Activated T-helper 1 cell treated with anti-CD3 and anti-CD28 coated beads, Interleukin-12 subunit alpha, Interleukin-12 subunit beta, Interleukin-2, Interleukin-4 antibody, amounts not matched to agents 30 ng/mL and 10 ng/mL and 1 ng/mL, durations not matched to agents 14 hours and 24 hours and 36 hours (primary cell): Measurements from ENCODE around the gene BROX. TPM values are rescaled to one million over a fixed set of nuclear protein-coding genes. Genes with fewer than 3 reads are reported as not detected.
A peak's percentile ranks its signal among the peaks of the same experiment; 100 is the strongest.
"Not testable (repeated sequence)": the region's sequence is repeated elsewhere in the genome, so short reads cannot be mapped to it uniquely, and the experiment has no call there.

Source experiments
- DNase-seq: peaks from one replicate; pipeline ENCODE4 v3.0.0; 2021; ENCODE audit warnings: low spot score
- H3K27ac Mint-ChIP-seq: one replicate; pipeline ENCODE4 v1.8.0; 2021; ENCODE audit warnings: mild to moderate bottlenecking, mixed read lengths
- H3K27me3 Mint-ChIP-seq: one replicate; pipeline ENCODE4 v1.8.0; 2022; ENCODE audit warnings: mild to moderate bottlenecking, moderate library complexity, mixed read lengths; ENCODE audit not compliant: insufficient read depth
- H3K36me3 Mint-ChIP-seq: one replicate; pipeline ENCODE4 v1.8.0; 2021; ENCODE audit warnings: low read depth, mixed read lengths
- H3K4me1 Mint-ChIP-seq: one replicate; pipeline ENCODE4 v1.8.0; 2021; ENCODE audit warnings: low read depth, mixed read lengths
- H3K4me3 Mint-ChIP-seq: one replicate; pipeline ENCODE4 v1.8.0; 2021; ENCODE audit warnings: mild to moderate bottlenecking, moderate library complexity, mixed read lengths
- H3K9me3 Mint-ChIP-seq: one replicate; pipeline ENCODE4 v1.8.0; 2021; ENCODE audit warnings: mixed read lengths
- intact Hi-C: fragments of 100-400 bp; cut with micrococcal nuclease; formaldehyde crosslinking; loops from one replicate; pipeline ENCODE4 v1.15.1; 2024
- total RNA-seq: library from RNA; stranded (reverse); gene quantifications from 2 replicates; pipeline ENCODE4 v1.2.3, GENCODE V29; 2022

The BROX gene
- 37.4 and 38.2 TPM in 2 replicates for total RNA-seq

- intact Hi-C loops: loop anchor here (1.0 to 10.0 kb wide), 10 partner anchors 57 to 1645 kb away; partner anchors contain the start of genes CAPN2, CNIH4, DUSP10 and TAF1A
- Mint-ChIP-seq H3K27ac (peak within 1 kb of the TSS; percentile 99), H3K4me3 (peak within 1 kb of the TSS; percentile 94), H3K36me3 (peaks cover 23% of the 10 kb centered on the region), H3K27me3 (no peaks in the 10 kb centered on the region), H3K4me1 (peaks cover 54% of the 10 kb centered on the region), H3K9me3 (no peaks in the 10 kb centered on the region)
- DNase-seq: peak; percentile 92
Observed at GRCh38 chr1:222712253-222713090, at the start of gene BROX, which contains the start of gene AIDA. TSS of gene BROX (plus strand) at chr1:222712564. CDS start at chr1:222715700, 3,136 bp downstream. TSS of gene AIDA (minus strand) at chr1:222712491. CDS start at chr1:222712317, 174 bp downstream.

- Mint-ChIP-seq H3K9me3 (no peaks in the 10 kb centered on the region), H3K36me3 (peaks cover 52% of the 10 kb centered on the region), H3K27ac (no peak overlapping the region), H3K4me3 (no peak overlapping the region), H3K4me1 (peaks cover 13% of the 10 kb centered on the region), H3K27me3 (no peaks in the 10 kb centered on the region)
- intact Hi-C loops: no loop called here
- no peak for DNase-seq
Observed at GRCh38 chr1:222663431-222663934, 48.9 kb upstream of the BROX start.

GRCh38 chr1:222665964-222666363 is 46.4 kb upstream of the BROX start:
- intact Hi-C loops: no loop called here
- no peaks in the 10 kb centered on the region for H3K9me3 Mint-ChIP-seq
- H3K4me1 Mint-ChIP-seq: peaks cover 20% of the 10 kb centered on the region
- no peak overlapping the region for H3K27ac Mint-ChIP-seq
- H3K27me3 Mint-ChIP-seq: no peaks in the 10 kb centered on the region
- no peak for DNase-seq
- no peak overlapping the region for H3K4me3 Mint-ChIP-seq
- H3K36me3 Mint-ChIP-seq: peaks cover 38% of the 10 kb centered on the region

- H3K27ac Mint-ChIP-seq, H3K4me3 Mint-ChIP-seq, H3K4me1 Mint-ChIP-seq, H3K27me3 Mint-ChIP-seq, H3K9me3 Mint-ChIP-seq, intact Hi-C loops, DNase-seq: not testable (repeated sequence)
- peaks cover 37% of the 10 kb centered on the region for H3K36me3 Mint-ChIP-seq
Observed at GRCh38 chr1:222668184-222668583, 44.2 kb upstream of the BROX start.

GRCh38 chr1:222669107-222669506 is 43.3 kb upstream of the BROX start:
- not testable (repeated sequence) for H3K27ac Mint-ChIP-seq, DNase-seq
- peaks cover 32% of the 10 kb centered on the region for H3K36me3 Mint-ChIP-seq

GRCh38 chr1:222670110-222670509 is 42.3 kb upstream of the BROX start:
- Mint-ChIP-seq H3K36me3 (peaks cover 37% of the 10 kb centered on the region), H3K27me3 (no peaks in the 10 kb centered on the region), H3K4me3 (no peak overlapping the region), H3K4me1 (peaks cover 7% of the 10 kb centered on the region), H3K9me3 (no peaks in the 10 kb centered on the region), H3K27ac (peak overlapping the region; percentile 13)
- DNase-seq: no peak
- intact Hi-C loops: no loop called here

More at GRCh38 chr1:222669107-222669506, 43.3 kb upstream of the BROX start:
- intact Hi-C loops, H3K27me3 Mint-ChIP-seq, H3K9me3 Mint-ChIP-seq, H3K4me1 Mint-ChIP-seq, H3K4me3 Mint-ChIP-seq: not testable (repeated sequence)

GRCh38 chr1:222680080-222680479 is 32.3 kb upstream of the BROX start:
- Mint-ChIP-seq H3K27ac (no peak overlapping the region), H3K27me3 (no peaks in the 10 kb centered on the region), H3K4me1 (no peaks in the 10 kb centered on the region), H3K4me3 (no peak overlapping the region), H3K9me3 (no peaks in the 10 kb centered on the region), H3K36me3 (peaks cover 14% of the 10 kb centered on the region)
- DNase-seq: no peak
- intact Hi-C loops: no loop called here

- H3K4me3 Mint-ChIP-seq: no peak overlapping the region
- H3K9me3 Mint-ChIP-seq: no peaks in the 10 kb centered on the region
- no peak overlapping the region for H3K27ac Mint-ChIP-seq
- DNase-seq: no peak
- H3K4me1 Mint-ChIP-seq: no peaks in the 10 kb centered on the region
- no peaks in the 10 kb centered on the region for H3K27me3 Mint-ChIP-seq
- H3K36me3 Mint-ChIP-seq: peaks cover 13% of the 10 kb centered on the region
- intact Hi-C loops: no loop called here
Observed at GRCh38 chr1:222691016-222691415, 21.3 kb upstream of the BROX start.

GRCh38 chr1:222694927-222695326 is 17.4 kb upstream of the BROX start:
- H3K27me3 Mint-ChIP-seq: no peaks in the 10 kb centered on the region
- H3K4me1 Mint-ChIP-seq: no peaks in the 10 kb centered on the region
- no peak overlapping the region for H3K27ac Mint-ChIP-seq
- H3K9me3 Mint-ChIP-seq: no peaks in the 10 kb centered on the region
- no peak for DNase-seq
- H3K4me3 Mint-ChIP-seq: no peak overlapping the region
- H3K36me3 Mint-ChIP-seq: peaks cover 13% of the 10 kb centered on the region
- intact Hi-C loops: no loop called here

GRCh38 chr1:222696741-222697140 is 15.6 kb upstream of the BROX start:
- Mint-ChIP-seq H3K36me3 (peaks cover 14% of the 10 kb centered on the region), H3K4me1 (no peaks in the 10 kb centered on the region), H3K27ac (no peak overlapping the region), H3K27me3 (no peaks in the 10 kb centered on the region), H3K4me3 (no peak overlapping the region), H3K9me3 (no peaks in the 10 kb centered on the region)
- no peak for DNase-seq
- intact Hi-C loops: no loop called here

- H3K4me1 Mint-ChIP-seq: peaks cover under 1% of the 10 kb centered on the region
- no peaks in the 10 kb centered on the region for H3K27me3 Mint-ChIP-seq
- peaks cover 15% of the 10 kb centered on the region for H3K36me3 Mint-ChIP-seq
- no peaks in the 10 kb centered on the region for H3K9me3 Mint-ChIP-seq
- intact Hi-C loops: no loop called here
- no peak overlapping the region for H3K4me3 Mint-ChIP-seq
- DNase-seq: no peak
- H3K27ac Mint-ChIP-seq: no peak overlapping the region
Observed at GRCh38 chr1:222697203-222697602, 15.2 kb upstream of the BROX start.

- intact Hi-C loops: no loop called here
- Mint-ChIP-seq H3K27me3 (no peaks in the 10 kb centered on the region), H3K4me1 (peaks cover 6% of the 10 kb centered on the region), H3K9me3 (no peaks in the 10 kb centered on the region), H3K27ac (no peak overlapping the region), H3K4me3 (no peak overlapping the region), H3K36me3 (peaks cover 18% of the 10 kb centered on the region)
- no peak for DNase-seq
Observed at GRCh38 chr1:222697826-222698225, 14.5 kb upstream of the BROX start.

GRCh38 chr1:222702210-222702609 is 10.2 kb upstream of the BROX start:
- H3K27me3 Mint-ChIP-seq: no peaks in the 10 kb centered on the region
- intact Hi-C loops: no loop called here
- no peak overlapping the region for H3K27ac Mint-ChIP-seq
- H3K4me1 Mint-ChIP-seq: peaks cover 34% of the 10 kb centered on the region
- no peak overlapping the region for H3K4me3 Mint-ChIP-seq
- no peak for DNase-seq
- H3K36me3 Mint-ChIP-seq: peaks cover 37% of the 10 kb centered on the region
- no peaks in the 10 kb centered on the region for H3K9me3 Mint-ChIP-seq
